Activated CD4-positive, alpha-beta T cell treated with anti-CD3 and anti-CD28 coated beads, Interleukin-2, amount 50 U/mL, for 24 hours (primary cell): ENCODE results near the gene CNKSR3.
A peak's percentile ranks its signal among the peaks of the same experiment; 100 is the strongest.

Experiments used
- DNase-seq, 2 donors: peaks; one replicate each; pipeline ENCODE4 v3.0.0-alpha.2; 2020; ENCODE audit warnings: low read depth in 1 of 2, low spot score in 1 of 2

CNKSR3 gene

GRCh38 chr6:154428897-154429296 lies 81.6 kb downstream of the CNKSR3 start:
- DNase-seq = no peak

- DNase-seq = no peak
These were observed 83.0 kb downstream of the CNKSR3 start for GRCh38 chr6:154427446-154427845.

- no peak for DNase-seq
These were observed 83.5 kb downstream of the CNKSR3 start for GRCh38 chr6:154426997-154427396.

- no peak for DNase-seq
These were observed 85.5 kb downstream of the CNKSR3 start for GRCh38 chr6:154425034-154425433.

- no peak for DNase-seq
These were observed 96.3 kb downstream of the CNKSR3 start for GRCh38 chr6:154414021-154414813.

- DNase-seq = no peak
These were observed 98.2 kb downstream of the CNKSR3 start for GRCh38 chr6:154412106-154412820.

- DNase-seq = no peak
These were observed 99.4 kb downstream of the CNKSR3 start for GRCh38 chr6:154411076-154411475.

- DNase-seq = peak in 1 of 2 donors; percentile 14
These were observed 99.8 kb downstream of the CNKSR3 start for GRCh38 chr6:154410619-154411072.

- no peak for DNase-seq
These were observed 101.5 kb downstream of the CNKSR3 start for GRCh38 chr6:154408891-154409500.

- no peak for DNase-seq
These were observed 103.0 kb downstream of the CNKSR3 start for GRCh38 chr6:154407440-154407839.

GRCh38 chr6:154406869-154407268 lies 103.6 kb downstream of the CNKSR3 start:
- DNase-seq = no peak

GRCh38 chr6:154406301-154406700 lies 104.2 kb downstream of the CNKSR3 start:
- DNase-seq = no peak

GRCh38 chr6:154404791-154405400 lies 105.6 kb downstream of the CNKSR3 start:
- no peak for DNase-seq

- no peak for DNase-seq
These were observed 106.7 kb downstream of the CNKSR3 start for GRCh38 chr6:154403788-154404187.

- DNase-seq = no peak
These were observed 108.3 kb downstream of the CNKSR3 start for GRCh38 chr6:154402081-154402780.

- DNase-seq = no peak
These were observed 111.4 kb downstream of the CNKSR3 start for GRCh38 chr6:154399097-154399496.

- DNase-seq = no peak
These were observed 112.8 kb downstream of the CNKSR3 start for GRCh38 chr6:154397491-154398195.

GRCh38 chr6:154395878-154396277 lies 114.6 kb downstream of the CNKSR3 start:
- DNase-seq = no peak

GRCh38 chr6:154395316-154395715 lies 115.2 kb downstream of the CNKSR3 start:
- DNase-seq = no peak

- no peak for DNase-seq
These were observed 115.9 kb downstream of the CNKSR3 start for GRCh38 chr6:154394571-154394970.
